Motor neuron (in vitro differentiated cells): ENCODE measurements around the gene SDR42E2. TPM values are rescaled to one million over a fixed set of nuclear protein-coding genes. Genes with fewer than 3 reads are reported as not detected.

ENCODE experiments used
- ATAC-seq, 8 experiments: fragments of 200-7000 bp; cut with Tn5 transposase; replicated peaks in 6 of 8; 2 replicates each; pipeline ENCODE4 v1.8.0; 2021; ENCODE audit warnings: mild to moderate bottlenecking in 8 of 8, moderate library complexity in 8 of 8
- H3K27ac ChIP-seq, 2 donors: fragments of 250-450 bp; sonication (Bioruptor Pico); 2 replicates each; pipeline ENCODE4 v1.9.0; 2021; ENCODE audit warnings: antibody characterized with exemption in 2 of 2, mild to moderate bottlenecking in 2 of 2, moderate library complexity in 1 of 2
- H3K4me1 ChIP-seq, 2 donors: fragments of 250-450 bp; sonication (Bioruptor Pico); replicated peaks in 1 of 2; 2 replicates each; pipeline ENCODE4 v1.6.1; 2021; ENCODE audit warnings: antibody characterized with exemption in 2 of 2, mild to moderate bottlenecking in 2 of 2, moderate library complexity in 1 of 2
- H3K4me3 ChIP-seq, 5 donors: fragments of 250-450 bp; sonication (Bioruptor Pico); 2 replicates each; pipeline ENCODE4 v1.9.0; 2021; ENCODE audit warnings: antibody characterized with exemption in 5 of 5, mild to moderate bottlenecking in 5 of 5, moderate library complexity in 4 of 5
- WGBS, 10 experiments: fragments of 450-650 bp; shearing (Covaris generic); methylation state at CpG; one replicate each; pipeline ENCODE4 v1.0.0; 2022; 5-methylcytosine and 5-hydroxymethylcytosine counted together
- in situ Hi-C, 9 experiments: fragments of 400-800 bp; cut with MboI; loops; one replicate each; pipeline ENCODE4 v1.15.0; 2021; ENCODE audit warnings: low sequenced_read_pairs in 9 of 9, low pct_unique_long_range_greater_than_20kb in 2 of 9; ENCODE audit not compliant: unreplicated experiment in 9 of 9
- total RNA-seq, 8 experiments: library from RNA; unstranded; fragments of 300-600 nt; gene quantifications; 2 replicates each; pipeline versions ENCODE4 v1.2.3 to v1.2.4, GENCODE V29; 2022

SDR42E2 gene
- total RNA-seq, 8 experiments from 2014 or later: 0.05 to 0.81 (median 0.17) TPM

GRCh38 chr16:22220714-22221113 lies 58.4 kb downstream of the SDR42E2 start:
- Histone ChIP-seq H3K4me1 (no peaks in the 10 kb centered on the region), H3K4me3 (no peak overlapping the region), H3K27ac (no peak overlapping the region)
- in situ Hi-C loops: no loop called here
- WGBS, 10 experiments: 25 to 85% (median 52%) methylated on average over 2 to 6 of the region's 9 CpGs; no CpG with 5 or more reads in 3 of the 10 experiments
- no peak for ATAC-seq

- ATAC-seq: no peak
- in situ Hi-C loops: no loop called here
- no peak overlapping the region for H3K27ac ChIP-seq
- WGBS, 10 experiments: 67 to 100% (median 100%) methylated on average over 1 to 2 of the region's 2 CpGs; no CpG with 5 or more reads in 4 of the 10 experiments
- no peak overlapping the region for H3K4me3 ChIP-seq
- no peaks in the 10 kb centered on the region for H3K4me1 ChIP-seq
Measured at GRCh38 chr16:22222006-22222405, 59.7 kb downstream of the SDR42E2 start.

- no peaks in the 10 kb centered on the region for H3K4me1 ChIP-seq
- in situ Hi-C loops: no loop called here
- H3K27ac ChIP-seq: no peak overlapping the region
- no peak overlapping the region for H3K4me3 ChIP-seq
- no peak for ATAC-seq
- 86 to 100% (median 100%) methylated on average over 1 of the region's 1 CpG; no CpG with 5 or more reads in 2 of the 10 experiments for WGBS, 10 experiments
Measured at GRCh38 chr16:22222998-22223397, 60.7 kb downstream of the SDR42E2 start.

- ATAC-seq: no peak
- 20 to 100% (median 51%) methylated on average over 1 to 5 of the region's 7 CpGs; no CpG with 5 or more reads in 1 of the 10 experiments for WGBS, 10 experiments
Measured at GRCh38 chr16:22225060-22225459, 62.8 kb downstream of the SDR42E2 start.

GRCh38 chr16:22229889-22230288 lies 67.6 kb downstream of the SDR42E2 start:
- ATAC-seq: no peak
- WGBS, 10 experiments: 52 to 92% (median 75%) methylated on average over 2 to 5 of the region's 7 CpGs; no CpG with 5 or more reads in 6 of the 10 experiments
- Histone ChIP-seq H3K27ac (no peak overlapping the region), H3K4me1 (no peaks in the 10 kb centered on the region), H3K4me3 (no peak overlapping the region)
- in situ Hi-C loops: no loop called here

More at GRCh38 chr16:22225060-22225459, 62.8 kb downstream of the SDR42E2 start:
- in situ Hi-C loops: no loop called here
- no peak overlapping the region for H3K4me3 ChIP-seq
- H3K27ac ChIP-seq: no peak overlapping the region
- no peaks in the 10 kb centered on the region for H3K4me1 ChIP-seq

GRCh38 chr16:22232277-22233036 lies 70.2 kb downstream of the SDR42E2 start:
- no peak overlapping the region for H3K27ac ChIP-seq
- WGBS, 10 experiments: 78 to 100% (median 86%) methylated on average over 1 to 9 of the region's 14 CpGs

GRCh38 chr16:22233037-22233372 lies 70.7 kb downstream of the SDR42E2 start:
- no peaks in the 10 kb centered on the region for H3K4me1 ChIP-seq
- WGBS, 10 experiments: 33 to 100% (median 90%) methylated on average over 2 to 6 of the region's 6 CpGs; no CpG with 5 or more reads in 2 of the 10 experiments

More at GRCh38 chr16:22232277-22233036, 70.2 kb downstream of the SDR42E2 start:
- ATAC-seq: peak in 2 of 8 experiments; percentile 36 to 51
- Histone ChIP-seq H3K4me1 (no peaks in the 10 kb centered on the region), H3K4me3 (no peak overlapping the region)
- in situ Hi-C loops: no loop called here

GRCh38 chr16:22235839-22236745 lies 73.8 kb downstream of the SDR42E2 start:
- ATAC-seq: no peak
- H3K4me1 ChIP-seq: no peaks in the 10 kb centered on the region
- H3K27ac ChIP-seq: no peak overlapping the region
- WGBS, 10 experiments: 45 to 100% (median 91%) methylated on average over 3 to 8 of the region's 9 CpGs
- in situ Hi-C loops: no loop called here
- H3K4me3 ChIP-seq: no peak overlapping the region

More at GRCh38 chr16:22233037-22233372, 70.7 kb downstream of the SDR42E2 start:
- H3K27ac ChIP-seq: no peak overlapping the region
- peak in 1 of 8 experiments; percentile 81 for ATAC-seq
- in situ Hi-C loops: no loop called here
- no peak overlapping the region for H3K4me3 ChIP-seq

GRCh38 chr16:22239131-22239805 lies 77.0 kb downstream of the SDR42E2 start:
- in situ Hi-C loops: no loop called here
- H3K4me1 ChIP-seq: no peaks in the 10 kb centered on the region
- no peak for ATAC-seq
- H3K4me3 ChIP-seq: no peak overlapping the region
- WGBS, 10 experiments: 72 to 100% (median 85%) methylated on average over 2 to 8 of the region's 14 CpGs; no CpG with 5 or more reads in 2 of the 10 experiments
- H3K27ac ChIP-seq: no peak overlapping the region

GRCh38 chr16:22240023-22240710 lies 77.9 kb downstream of the SDR42E2 start:
- no peak overlapping the region for H3K4me3 ChIP-seq
- WGBS, 10 experiments: 39 to 100% (median 86%) methylated on average over 1 to 3 of the region's 3 CpGs; no CpG with 5 or more reads in 1 of the 10 experiments
- in situ Hi-C loops: no loop called here
- H3K4me1 ChIP-seq: no peaks in the 10 kb centered on the region
- no peak for ATAC-seq
- no peak overlapping the region for H3K27ac ChIP-seq
